Sigmoid colon (tissue), 3 donors: ENCODE data around the gene MNAT1.

Experiments
- CTCF ChIP-seq, 4 experiments: fragments of 450-650 bp in 3 of 4; fragments of 200-600 bp in 1 of 4; IDR thresholded peaks; one replicate each; pipeline ENCODE4 v1.5.1; 2016 to 2019; ENCODE audit warnings: antibody characterized with exemption in 4 of 4, mild to moderate bottlenecking in 3 of 4, moderate library complexity in 2 of 4
- POLR2A ChIP-seq, 2 donors: fragments of 450-650 bp; IDR thresholded peaks; one replicate each; pipeline ENCODE4 v1.6.1; 2016; ENCODE audit warnings: antibody characterized with exemption in 2 of 2, mild to moderate bottlenecking in 2 of 2, moderate library complexity in 2 of 2

GRCh38 chr14:60735416-60735815 lies 855 bp downstream of the MNAT1 start:
- TF ChIP-seq POLR2A (IDR thresholded peaks at IDR 0.05): no peak
- no peak for TF ChIP-seq CTCF (IDR thresholded peaks at IDR 0.05)
